WERI-Rb-1 (cell line): ENCODE results near the gene AADAC.

Experiments
- DNase-seq: peaks from one replicate; pipeline ENCODE4 v3.0.0-alpha.2; 2020
- H3K27ac ChIP-seq: fragments of 250-450 bp; sonication (Bioruptor Pico); 2 replicates; pipeline ENCODE4 v1.5.1; 2020; ENCODE audit warnings: mild to moderate bottlenecking, moderate library complexity
- H3K27me3 ChIP-seq: fragments of 250-450 bp; sonication (Bioruptor Pico); 2 replicates; pipeline ENCODE4 v1.5.1; 2021; ENCODE audit warnings: mild to moderate bottlenecking, low read depth, moderate library complexity; ENCODE audit not compliant: insufficient read depth, severe bottlenecking
- H3K36me3 ChIP-seq: fragments of 250-450 bp; sonication (Bioruptor Pico); 2 replicates; pipeline ENCODE4 v1.5.1; 2020; ENCODE audit warnings: mild to moderate bottlenecking, moderate library complexity
- H3K4me3 ChIP-seq: 2 replicates; pipeline ENCODE4 v1.5.1; 2011; ENCODE audit warnings: low read depth, mild to moderate bottlenecking, control low read depth, low read length
- H3K9me3 ChIP-seq: fragments of 250-450 bp; sonication (Bioruptor Pico); 2 replicates; pipeline ENCODE4 v1.5.1; 2021; ENCODE audit warnings: mild to moderate bottlenecking, moderate library complexity; ENCODE audit not compliant: severe bottlenecking
- CTCF ChIP-seq: IDR thresholded peaks from 2 replicates; pipeline ENCODE4 v1.5.1; 2011; ENCODE audit warnings: low read depth, mild to moderate bottlenecking, control low read depth, inconsistent platforms, low read length

Gene AADAC

GRCh38 chr3:151859233-151859673 lies 45.3 kb downstream of the AADAC start:
- no peaks in the 10 kb centered on the region for H3K9me3 ChIP-seq
- no peak for DNase-seq
- H3K36me3 ChIP-seq, result no peaks in the 10 kb centered on the region
- no peak for TF ChIP-seq CTCF
- no peaks in the 10 kb centered on the region for H3K27me3 ChIP-seq
- no peak overlapping the region for H3K27ac ChIP-seq
- no peak overlapping the region for H3K4me3 ChIP-seq

- no peak for TF ChIP-seq CTCF
- DNase-seq, result no peak
- H3K27me3 ChIP-seq, result no peaks in the 10 kb centered on the region
- H3K4me3 ChIP-seq, result no peak overlapping the region
- no peaks in the 10 kb centered on the region for H3K9me3 ChIP-seq
- no peak overlapping the region for H3K27ac ChIP-seq
- no peaks in the 10 kb centered on the region for H3K36me3 ChIP-seq
Observed at GRCh38 chr3:151859905-151860304, 46.0 kb downstream of the AADAC start.

GRCh38 chr3:151863611-151864010 lies 49.7 kb downstream of the AADAC start:
- DNase-seq, result no peak
- no peak for TF ChIP-seq CTCF
- H3K36me3 ChIP-seq, result no peaks in the 10 kb centered on the region
- H3K27ac ChIP-seq, result no peak overlapping the region
- H3K9me3 ChIP-seq, result no peaks in the 10 kb centered on the region
- H3K27me3 ChIP-seq, result no peaks in the 10 kb centered on the region
- H3K4me3 ChIP-seq, result no peak overlapping the region

GRCh38 chr3:151864423-151865101 lies 50.6 kb downstream of the AADAC start:
- no peak overlapping the region for H3K4me3 ChIP-seq
- H3K9me3 ChIP-seq, result no peaks in the 10 kb centered on the region
- DNase-seq, result no peak
- no peaks in the 10 kb centered on the region for H3K27me3 ChIP-seq
- no peak overlapping the region for H3K27ac ChIP-seq
- no peak for TF ChIP-seq CTCF
- no peaks in the 10 kb centered on the region for H3K36me3 ChIP-seq

- H3K4me3 ChIP-seq, result no peak overlapping the region
- no peaks in the 10 kb centered on the region for H3K9me3 ChIP-seq
- no peak for DNase-seq
- H3K27ac ChIP-seq, result no peak overlapping the region
- no peaks in the 10 kb centered on the region for H3K27me3 ChIP-seq
- no peaks in the 10 kb centered on the region for H3K36me3 ChIP-seq
- TF ChIP-seq CTCF, result no peak
Observed at GRCh38 chr3:151866711-151867410, 52.9 kb downstream of the AADAC start.
